GM10847 (cell line): ENCODE results near the gene ZBTB38.

Experiments used
- POLR2A ChIP-seq: IDR thresholded peaks from 2 replicates; pipeline ENCODE4 v1.6.1; 2011; ENCODE audit not compliant: insufficient read length; ENCODE audit errors: extremely low read depth

The ZBTB38 gene

DNA sequence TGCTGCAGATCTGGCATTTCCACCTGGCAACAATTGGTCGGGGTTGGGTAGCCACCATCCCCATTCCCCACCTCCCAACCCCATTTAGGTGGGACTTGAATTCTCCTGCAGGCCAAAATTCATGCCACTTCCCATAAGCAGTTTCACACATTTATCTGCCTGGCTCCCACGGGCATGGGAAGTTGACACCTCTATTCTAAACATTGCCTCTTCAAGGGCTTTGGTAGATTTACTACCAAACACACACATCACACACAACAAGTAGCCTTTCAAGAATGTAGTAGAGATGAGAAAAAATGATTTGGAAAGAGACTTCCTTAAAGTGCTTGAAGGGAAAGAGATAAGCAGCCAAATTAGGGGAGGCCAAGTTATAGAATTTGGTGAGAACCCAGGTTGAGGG, 30.9 kb downstream of the ZBTB38 start:
- no peak for TF ChIP-seq POLR2A

DNA sequence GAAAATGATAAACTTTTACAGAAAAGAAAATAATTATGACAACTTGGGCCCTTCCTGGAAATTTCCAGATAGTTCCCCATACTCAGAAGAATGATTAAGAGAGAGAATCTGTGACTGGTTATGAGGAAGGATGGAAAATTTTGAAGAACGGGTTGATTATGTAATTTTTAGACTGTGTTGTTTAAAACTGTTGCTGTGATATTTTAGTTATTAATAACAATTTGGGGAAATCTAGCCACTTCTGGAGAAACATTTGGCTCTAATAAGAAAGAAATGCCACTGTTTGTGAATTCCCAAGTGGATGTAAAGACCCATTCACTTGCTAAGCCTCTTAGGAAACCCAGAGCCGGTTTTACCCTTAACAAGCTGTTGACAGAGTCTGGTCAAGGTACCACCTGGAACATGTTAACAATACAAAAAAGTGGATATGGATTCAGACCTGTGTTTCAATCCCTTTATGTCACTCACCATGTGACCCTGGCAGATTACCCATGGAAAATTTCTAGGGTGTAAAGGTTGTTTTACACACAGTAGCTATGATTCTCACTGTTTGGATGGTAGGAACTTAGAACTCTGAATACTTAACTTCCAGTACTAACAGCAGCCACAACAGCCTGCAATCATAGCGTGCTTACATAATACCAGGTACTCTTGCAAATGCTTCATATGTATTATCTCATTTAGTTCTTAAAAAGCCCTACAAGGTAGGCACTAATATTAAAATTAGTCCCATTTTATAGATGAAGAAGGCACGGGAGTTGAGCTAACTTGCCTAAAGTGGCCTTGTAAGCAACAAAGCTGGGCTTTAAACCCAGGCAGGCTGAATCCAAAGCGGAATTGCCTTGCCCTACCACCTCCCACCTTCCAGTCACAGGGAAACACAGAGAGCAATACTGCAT, 32.0 kb downstream of the ZBTB38 start:
- no peak for TF ChIP-seq POLR2A

DNA sequence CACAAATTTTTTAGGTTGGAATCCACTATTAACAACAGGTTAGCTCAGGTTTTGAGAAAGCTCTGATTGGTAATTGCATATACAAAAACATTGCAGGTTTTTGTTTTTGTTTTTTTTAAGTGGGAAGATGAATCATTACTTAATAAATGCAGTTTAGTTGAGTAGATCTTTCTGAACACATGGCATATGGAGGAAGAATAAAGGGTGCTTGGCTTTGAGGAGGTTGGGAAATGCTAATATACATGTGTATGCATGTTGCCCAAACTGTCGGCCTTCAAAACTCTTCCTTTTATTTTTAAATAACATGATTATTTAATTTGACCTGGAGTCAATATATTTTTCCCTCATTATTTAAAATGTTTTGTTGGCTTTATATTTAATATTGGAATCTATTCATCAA, 32.8 kb downstream of the ZBTB38 start:
- no peak for TF ChIP-seq POLR2A

- peak; percentile 48 for TF ChIP-seq POLR2A
These were observed 33.5 kb downstream of the ZBTB38 start for GRCh38 chr3:141401573-141402475.

GRCh38 chr3:141402476-141403171, 34.3 kb downstream of the ZBTB38 start:
- no peak for TF ChIP-seq POLR2A

DNA sequence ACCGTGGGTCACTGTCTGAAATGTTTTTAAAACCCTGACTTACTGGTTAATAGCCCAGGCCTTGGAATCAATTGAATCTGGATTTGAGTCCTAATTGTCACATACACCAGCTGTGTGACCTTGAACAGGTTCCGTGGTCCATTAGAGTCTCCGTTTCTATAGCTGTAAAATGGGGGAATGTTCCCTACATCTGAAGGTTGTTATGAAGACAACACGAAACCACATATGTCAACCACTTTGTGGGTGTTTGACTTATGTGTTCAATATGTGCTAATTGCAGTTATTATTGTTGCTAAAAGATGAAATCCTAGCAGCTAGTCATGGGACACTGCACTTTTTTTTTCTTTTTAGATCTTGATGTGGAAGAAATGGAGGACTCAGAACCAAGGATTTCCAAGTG, 35.3 kb downstream of the ZBTB38 start:
- TF ChIP-seq POLR2A = no peak

- no peak for TF ChIP-seq POLR2A
These were observed 36.7 kb downstream of the ZBTB38 start for GRCh38 chr3:141405025-141405424.

DNA sequence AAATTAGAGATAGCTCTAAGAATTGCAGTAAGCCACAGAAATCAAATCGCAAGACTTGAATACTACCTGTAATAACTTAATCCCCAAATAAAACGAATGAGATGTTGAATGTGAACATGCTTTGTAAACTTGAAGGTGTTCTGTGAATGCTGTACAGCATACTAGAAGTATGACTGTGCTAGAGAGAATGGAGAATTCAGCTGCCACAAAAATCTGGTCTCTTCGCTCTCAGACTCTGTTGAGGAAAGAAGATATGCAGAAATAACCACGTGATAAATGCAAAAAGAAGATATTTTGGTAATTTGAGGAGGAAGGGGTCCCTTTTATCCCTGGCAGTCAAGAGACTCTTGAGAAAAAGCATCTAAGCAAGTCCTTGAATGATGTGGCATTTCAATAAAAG, 37.3 kb downstream of the ZBTB38 start:
- TF ChIP-seq POLR2A = no peak

- TF ChIP-seq POLR2A = no peak
These were observed 38.0 kb downstream of the ZBTB38 start for GRCh38 chr3:141406265-141406664.

DNA sequence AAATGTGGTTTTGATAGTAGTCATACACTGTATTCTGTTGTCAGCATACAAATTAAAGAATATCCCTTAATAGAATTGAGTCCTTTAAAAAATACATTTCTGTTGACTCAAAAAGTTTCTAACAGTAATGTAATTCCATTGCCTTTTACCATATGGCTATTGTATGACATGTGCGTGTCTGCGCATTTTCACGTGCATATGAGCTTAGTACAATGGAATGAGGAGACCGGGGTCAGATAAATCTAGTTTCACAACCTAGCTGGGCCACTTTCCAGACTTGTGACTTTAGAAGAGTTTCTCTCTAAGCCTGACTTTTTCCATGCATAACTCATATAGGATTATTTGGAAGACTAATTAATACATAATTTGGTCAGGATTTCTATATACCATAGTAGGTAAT, 38.7 kb downstream of the ZBTB38 start:
- no peak for TF ChIP-seq POLR2A

- no peak for TF ChIP-seq POLR2A
These were observed 39.5 kb downstream of the ZBTB38 start for GRCh38 chr3:141407825-141408224.

GRCh38 chr3:141408596-141408995, 40.3 kb downstream of the ZBTB38 start:
- TF ChIP-seq POLR2A = no peak

DNA sequence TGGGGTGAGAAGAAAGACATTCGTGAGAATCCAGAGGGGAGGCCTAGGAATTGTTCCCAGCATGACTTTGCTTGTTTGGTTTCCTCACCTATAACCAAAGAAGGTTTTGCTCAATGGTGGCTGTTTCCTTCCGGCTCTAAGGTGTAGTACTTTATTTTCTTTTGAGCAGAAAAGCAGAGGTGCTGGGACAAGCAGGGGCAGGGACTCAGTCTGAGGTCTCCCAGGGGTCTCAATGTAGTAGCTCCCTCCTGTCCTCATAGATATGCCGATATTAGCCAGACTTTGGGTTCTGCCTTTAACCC, 41.6 kb downstream of the ZBTB38 start:
- no peak for TF ChIP-seq POLR2A

GRCh38 chr3:141410408-141410807, 42.1 kb downstream of the ZBTB38 start:
- TF ChIP-seq POLR2A = no peak

DNA sequence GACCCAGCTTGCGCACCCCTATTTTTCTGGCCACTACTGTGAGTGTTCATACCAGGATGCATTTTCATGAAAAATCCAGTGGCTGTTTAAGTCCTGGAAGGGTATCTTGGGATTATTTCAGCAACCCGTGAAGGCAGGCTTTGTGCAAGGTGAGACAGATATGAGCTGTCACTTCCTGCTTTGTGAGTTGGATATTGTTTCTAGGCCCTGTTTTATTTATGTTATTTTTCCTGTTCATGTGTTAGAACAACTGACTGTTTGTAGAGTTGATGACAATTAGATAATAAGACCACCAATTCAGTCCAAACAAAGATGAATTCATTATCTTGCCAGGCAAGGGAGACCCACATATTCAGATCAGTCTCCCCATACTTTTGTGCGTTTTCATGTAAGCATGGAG, 42.5 kb downstream of the ZBTB38 start:
- no peak for TF ChIP-seq POLR2A
